Measurements from ENCODE around the gene BRF1.
"Not testable (repeated sequence)": the region's sequence is repeated elsewhere in the genome, so short reads cannot be mapped to it uniquely, and the experiment has no call there.

Gene BRF1

DNA sequence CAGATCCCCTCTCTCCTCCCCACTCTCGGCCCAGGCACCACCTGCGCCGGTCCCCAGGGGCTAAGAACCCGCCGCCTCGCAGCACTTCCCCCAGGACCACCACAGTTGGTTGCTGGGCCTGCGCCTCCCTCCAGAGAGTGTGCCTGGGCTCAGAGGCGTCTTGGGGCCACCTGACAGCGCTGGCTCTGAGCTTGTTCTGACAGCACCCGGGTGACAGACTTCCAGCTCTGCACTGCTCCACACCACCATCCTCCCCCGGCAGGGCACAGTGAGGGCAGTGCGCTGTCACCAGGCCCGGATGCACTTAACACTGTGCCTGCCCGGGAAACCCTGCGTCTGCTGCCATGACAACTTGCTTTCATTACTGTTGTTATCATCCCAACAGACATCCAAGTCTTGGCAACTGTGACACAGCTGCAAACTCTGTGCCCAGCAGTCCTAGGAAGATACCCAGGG, 6.6 kb downstream of the BRF1 start:
- Histone ChIP-seq H3K27ac (ENCODE audit: low read depth, low read length) (no peak overlapping the region), H3K9me3 (ENCODE audit: low read length) (no peaks in the 10 kb centered on the region), H3K9ac (ENCODE audit: low read length) (no peak overlapping the region), H3K27me3 (ENCODE audit: control insufficient read depth in 1 of 2, insufficient read depth in 2 of 2, low read length in 2 of 2) (no peaks in the 10 kb centered on the region), H3K4me1 (ENCODE audit: insufficient read depth, low read length) (peaks cover 22% of the 10 kb centered on the region), H3K4me3 (ENCODE audit: low read depth in 1 of 2, low read length in 2 of 2) (no peak overlapping the region), H3K36me3 (ENCODE audit: insufficient read depth, low read length) (no peaks in the 10 kb centered on the region)

DNA sequence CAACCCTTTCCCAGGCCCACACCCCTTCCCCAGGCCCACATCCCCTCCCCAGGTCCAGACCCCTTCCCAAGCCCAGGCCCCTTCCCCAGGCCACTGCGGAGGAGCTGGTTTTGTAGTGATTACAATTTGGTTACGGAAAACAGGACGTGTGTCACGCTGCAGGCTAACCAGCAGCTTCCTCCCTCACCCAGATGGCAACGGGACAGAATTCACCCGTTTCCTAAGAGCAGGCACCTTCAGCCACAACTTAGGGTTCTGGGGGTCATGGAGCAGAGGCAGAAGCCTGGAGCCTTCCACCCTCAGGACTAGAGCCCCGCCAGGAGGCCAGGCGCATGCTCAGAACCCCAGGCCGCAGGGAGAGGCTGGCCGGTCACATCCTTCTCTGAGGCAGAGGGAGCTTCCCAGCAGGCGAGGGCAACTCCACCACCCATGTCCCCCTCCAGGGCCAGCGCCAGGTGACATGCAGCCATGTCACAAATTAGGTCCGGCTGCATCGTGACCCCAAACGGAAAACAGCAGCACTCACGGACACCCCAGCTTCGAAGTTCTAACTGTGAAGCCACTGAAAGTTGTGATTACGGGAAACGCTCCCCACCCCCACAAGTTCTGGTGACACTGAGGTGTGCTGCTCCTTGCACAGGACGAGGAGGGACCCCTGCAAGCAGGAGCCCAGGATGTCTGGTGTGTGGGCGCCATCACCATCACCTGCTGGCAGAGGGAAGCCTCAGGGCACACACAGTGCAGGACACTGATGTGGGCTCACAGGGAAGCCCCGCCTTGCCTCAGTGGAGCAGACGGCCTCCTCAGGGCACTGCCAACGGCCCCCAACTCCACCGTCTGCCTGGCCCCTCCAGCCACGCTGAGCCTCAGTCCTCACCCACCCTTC, 7.7 kb downstream of the BRF1 start:
- Histone ChIP-seq H3K27me3 (ENCODE audit: control insufficient read depth in 1 of 2, insufficient read depth in 2 of 2, low read length in 2 of 2) (no peaks in the 10 kb centered on the region), H3K9ac (ENCODE audit: low read length) (no peak overlapping the region), H3K36me3 (ENCODE audit: insufficient read depth, low read length) (no peaks in the 10 kb centered on the region), H3K27ac (ENCODE audit: low read depth, low read length) (no peak overlapping the region), H3K4me3 (ENCODE audit: low read depth in 1 of 2, low read length in 2 of 2) (no peak overlapping the region), H3K9me3 (ENCODE audit: low read length) (no peaks in the 10 kb centered on the region), H3K4me1 (ENCODE audit: insufficient read depth, low read length) (peaks cover 18% of the 10 kb centered on the region)

DNA sequence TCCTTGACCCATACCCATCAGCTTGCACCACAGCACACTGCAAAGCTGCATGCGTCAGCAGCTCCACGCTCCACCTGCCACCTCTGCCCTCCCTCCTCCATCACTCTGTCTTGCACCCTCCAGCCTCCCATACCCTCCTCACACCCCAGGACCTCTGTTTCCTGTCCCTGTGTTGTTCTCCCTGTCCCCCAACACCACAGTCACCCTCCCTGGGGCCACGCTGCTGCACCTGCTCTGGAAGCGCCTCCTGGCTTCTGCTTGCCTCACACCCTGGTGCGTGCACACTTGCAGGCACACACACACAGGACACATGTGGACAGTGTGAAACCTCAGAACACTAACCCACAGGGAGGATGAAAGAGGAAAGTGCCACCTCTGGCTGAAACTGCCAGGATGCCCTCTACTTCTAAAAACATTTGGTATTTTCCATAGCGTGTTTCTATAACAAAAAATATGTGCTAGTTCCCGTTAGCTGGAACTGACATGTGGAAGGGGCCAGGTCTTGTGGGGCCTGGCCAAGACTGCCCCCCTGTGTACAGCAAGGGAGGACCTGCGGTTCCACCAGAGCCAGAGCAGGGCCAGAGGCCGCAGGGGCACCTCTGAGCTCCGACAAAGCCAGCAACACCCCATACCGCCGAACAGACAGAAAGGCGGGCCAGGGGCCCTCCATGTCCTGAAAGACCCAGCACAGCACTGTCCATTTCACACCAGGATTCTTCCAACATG, 10.0 kb downstream of the BRF1 start:
- Histone ChIP-seq H3K36me3 (ENCODE audit: insufficient read depth, low read length) (no peaks in the 10 kb centered on the region), H3K27ac (ENCODE audit: low read depth, low read length) (no peak overlapping the region), H3K9me3 (ENCODE audit: low read length) (no peaks in the 10 kb centered on the region), H3K4me1 (ENCODE audit: insufficient read depth, low read length) (peaks cover 18% of the 10 kb centered on the region), H3K27me3 (ENCODE audit: control insufficient read depth in 1 of 2, insufficient read depth in 2 of 2, low read length in 2 of 2) (no peaks in the 10 kb centered on the region), H3K9ac (ENCODE audit: low read length) (no peak overlapping the region), H3K4me3 (ENCODE audit: low read depth in 1 of 2, low read length in 2 of 2) (no peak overlapping the region)

DNA sequence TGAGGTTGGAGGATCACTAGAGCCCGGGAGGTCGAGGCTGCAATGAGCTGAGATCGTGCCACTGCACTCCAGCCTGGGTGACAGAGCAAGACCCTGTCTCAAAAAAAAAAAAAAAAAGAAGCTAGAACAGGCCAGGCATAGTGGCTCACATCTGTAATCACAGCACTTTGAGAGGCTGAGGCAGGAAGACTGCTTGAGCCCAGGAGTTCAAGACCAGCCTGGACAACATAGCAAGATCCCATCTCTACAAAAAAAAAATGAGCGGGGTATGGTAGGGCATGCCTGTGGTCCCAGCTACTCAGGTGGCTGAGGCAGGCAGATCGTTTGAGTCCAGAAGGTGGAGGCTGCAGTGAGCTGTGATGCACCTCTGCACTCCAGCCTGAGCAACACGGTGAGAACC, 11.9 kb downstream of the BRF1 start:
- H3K4me1 ChIP-seq (ENCODE audit: insufficient read depth, low read length); H3K4me3 ChIP-seq (ENCODE audit: low read depth in 1 of 2, low read length in 2 of 2); H3K9ac ChIP-seq (ENCODE audit: low read length); H3K27ac ChIP-seq (ENCODE audit: low read depth, low read length); H3K27me3 ChIP-seq (ENCODE audit: control insufficient read depth in 1 of 2, insufficient read depth in 2 of 2, low read length in 2 of 2); H3K9me3 ChIP-seq (ENCODE audit: low read length); H3K36me3 ChIP-seq (ENCODE audit: insufficient read depth, low read length): not testable (repeated sequence)

DNA sequence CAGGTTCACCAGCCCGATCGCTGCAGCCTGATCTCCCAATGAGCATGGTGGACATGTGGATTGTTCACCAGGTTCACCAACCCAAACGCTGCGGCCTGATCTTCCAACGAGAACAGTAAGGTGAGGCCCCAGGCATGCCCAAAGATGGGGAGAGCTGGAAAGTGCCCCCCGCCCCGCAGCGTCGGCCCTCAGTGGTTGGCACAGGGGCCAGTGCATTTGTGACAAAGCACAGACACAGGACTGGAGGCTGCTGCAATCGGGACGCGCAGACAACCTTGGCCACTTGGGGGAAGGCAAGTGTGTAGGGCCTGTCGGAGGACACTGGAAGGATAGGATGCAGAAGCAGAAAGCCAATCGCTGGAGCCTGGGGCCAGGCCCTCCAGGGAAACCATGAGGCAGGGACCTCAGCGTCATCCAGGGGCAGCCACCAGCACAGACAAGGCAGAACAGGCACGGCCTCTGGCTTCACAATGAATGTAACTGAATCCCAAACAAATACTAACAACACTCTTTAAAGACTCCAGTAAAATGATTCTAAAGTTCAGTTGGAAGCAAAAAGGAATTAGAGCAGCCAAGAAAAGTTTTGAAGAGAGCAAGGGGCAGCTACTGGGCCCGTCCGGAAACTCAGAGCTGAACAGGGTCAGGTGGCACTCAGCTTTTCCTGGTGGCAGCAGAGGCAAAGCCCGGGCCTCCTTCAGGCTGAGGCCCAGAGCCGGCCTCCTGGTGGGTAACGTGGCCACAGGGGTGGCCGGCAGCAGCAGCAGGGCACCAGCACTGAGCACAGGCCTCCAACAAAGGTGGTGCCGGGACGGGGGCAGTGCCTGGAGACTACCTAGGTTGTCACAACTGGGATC, 13.3 kb downstream of the BRF1 start:
- no peaks in the 10 kb centered on the region for H3K36me3 ChIP-seq (ENCODE audit: insufficient read depth, low read length)
- H3K27ac ChIP-seq (ENCODE audit: low read depth, low read length), result no peak overlapping the region
- no peak overlapping the region for H3K4me3 ChIP-seq (ENCODE audit: low read depth in 1 of 2, low read length in 2 of 2)
- no peaks in the 10 kb centered on the region for H3K9me3 ChIP-seq (ENCODE audit: low read length)
- H3K9ac ChIP-seq (ENCODE audit: low read length), result no peak overlapping the region
- no peaks in the 10 kb centered on the region for H3K4me1 ChIP-seq (ENCODE audit: insufficient read depth, low read length)
- no peaks in the 10 kb centered on the region for H3K27me3 ChIP-seq (ENCODE audit: control insufficient read depth in 1 of 2, insufficient read depth in 2 of 2, low read length in 2 of 2)

DNA sequence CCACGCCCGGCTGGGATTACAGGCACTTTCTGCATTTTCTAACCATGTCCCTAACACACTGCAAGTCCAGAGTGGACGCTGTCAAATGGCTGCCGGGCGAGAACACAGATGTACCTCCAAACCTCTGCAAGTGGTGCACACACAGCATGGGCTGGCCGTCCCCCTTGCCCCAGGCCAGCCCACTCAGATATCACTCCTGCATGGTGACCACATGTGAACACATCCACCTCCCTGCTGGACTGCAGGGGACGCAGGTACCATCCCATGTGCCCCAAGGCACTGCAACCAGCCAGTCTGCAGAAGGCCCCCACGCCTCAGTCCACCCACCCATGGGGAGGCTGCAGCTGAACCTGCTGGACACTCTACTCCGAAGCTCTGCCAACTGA, 14.0 kb downstream of the BRF1 start:
- no peaks in the 10 kb centered on the region for H3K9me3 ChIP-seq (ENCODE audit: low read length)
- no peaks in the 10 kb centered on the region for H3K36me3 ChIP-seq (ENCODE audit: insufficient read depth, low read length)
- H3K9ac ChIP-seq (ENCODE audit: low read length), result no peak overlapping the region
- H3K4me3 ChIP-seq (ENCODE audit: low read depth in 1 of 2, low read length in 2 of 2), result no peak overlapping the region
- no peaks in the 10 kb centered on the region for H3K4me1 ChIP-seq (ENCODE audit: insufficient read depth, low read length)
- no peak overlapping the region for H3K27ac ChIP-seq (ENCODE audit: low read depth, low read length)
- H3K27me3 ChIP-seq (ENCODE audit: control insufficient read depth in 1 of 2, insufficient read depth in 2 of 2, low read length in 2 of 2), result no peaks in the 10 kb centered on the region

DNA sequence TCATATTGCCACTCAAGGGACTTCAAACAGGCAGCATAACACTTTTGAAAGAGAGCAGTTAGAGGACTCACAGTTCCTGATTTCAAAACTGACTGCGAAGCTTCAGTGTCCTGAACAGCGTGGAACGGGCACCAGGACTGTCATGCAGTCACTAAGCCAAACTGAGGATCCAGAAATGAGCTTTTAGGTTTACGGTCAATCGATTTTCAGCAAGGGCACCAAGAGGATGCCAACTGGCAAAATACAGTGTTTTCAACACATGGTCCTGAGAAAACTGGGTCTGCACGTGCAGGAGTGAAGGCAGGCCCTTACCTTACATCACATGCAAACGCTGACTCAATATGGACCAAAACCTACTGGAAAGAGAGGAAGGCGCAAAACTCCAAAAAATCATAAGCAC, 15.6 kb downstream of the BRF1 start:
- Histone ChIP-seq H3K9me3 (ENCODE audit: low read length) (no peaks in the 10 kb centered on the region), H3K4me1 (ENCODE audit: insufficient read depth, low read length) (no peaks in the 10 kb centered on the region), H3K9ac (ENCODE audit: low read length) (no peak overlapping the region), H3K36me3 (ENCODE audit: insufficient read depth, low read length) (no peaks in the 10 kb centered on the region), H3K27ac (ENCODE audit: low read depth, low read length) (no peak overlapping the region), H3K4me3 (ENCODE audit: low read depth in 1 of 2, low read length in 2 of 2) (no peak overlapping the region), H3K27me3 (ENCODE audit: control insufficient read depth in 1 of 2, insufficient read depth in 2 of 2, low read length in 2 of 2) (no peaks in the 10 kb centered on the region)

DNA sequence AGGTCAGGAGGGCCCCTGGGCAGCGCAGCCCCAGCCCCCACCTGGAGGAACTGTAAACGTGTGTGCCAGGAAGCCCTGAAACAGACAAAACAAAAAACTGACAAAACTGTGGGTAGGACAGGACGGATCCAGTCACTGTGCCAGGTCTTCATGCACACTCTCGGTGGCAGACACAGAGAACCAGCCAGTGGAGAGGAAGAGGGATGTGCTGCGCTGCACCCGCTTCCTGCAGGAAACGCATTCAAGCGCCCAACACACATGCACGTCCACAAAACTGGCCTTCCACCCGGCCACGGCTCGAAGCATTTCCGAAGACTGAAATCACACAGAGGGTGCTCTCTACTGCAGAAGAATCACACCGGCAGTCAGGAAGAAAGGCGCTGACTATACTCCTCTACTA, 16.9 kb downstream of the BRF1 start:
- Histone ChIP-seq H3K9me3 (ENCODE audit: low read length) (no peaks in the 10 kb centered on the region), H3K36me3 (ENCODE audit: insufficient read depth, low read length) (no peaks in the 10 kb centered on the region), H3K27me3 (ENCODE audit: control insufficient read depth in 1 of 2, insufficient read depth in 2 of 2, low read length in 2 of 2) (no peaks in the 10 kb centered on the region), H3K9ac (ENCODE audit: low read length) (no peak overlapping the region), H3K27ac (ENCODE audit: low read depth, low read length) (no peak overlapping the region), H3K4me1 (ENCODE audit: insufficient read depth, low read length) (no peaks in the 10 kb centered on the region), H3K4me3 (ENCODE audit: low read depth in 1 of 2, low read length in 2 of 2) (no peak overlapping the region)

DNA sequence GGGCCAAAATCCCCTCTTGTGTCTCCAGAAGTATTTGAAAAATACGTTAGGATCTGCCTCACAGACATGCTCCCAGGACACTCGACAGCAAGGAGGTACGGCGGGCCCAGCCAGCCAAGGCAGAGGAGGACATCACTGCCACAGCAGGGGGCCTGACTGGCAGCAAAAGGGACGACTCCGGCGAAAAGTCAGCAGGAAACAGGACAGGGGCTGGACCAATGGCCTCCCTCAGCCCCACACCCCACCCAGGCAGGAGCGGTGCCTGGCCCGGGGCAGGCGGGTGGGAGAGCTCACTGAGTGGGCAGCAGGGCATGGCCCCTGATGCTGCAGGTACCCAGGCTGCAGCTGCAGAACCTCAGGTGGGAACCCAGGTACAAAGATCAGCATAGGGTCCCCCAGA, 17.8 kb downstream of the BRF1 start:
- Histone ChIP-seq H3K27me3 (ENCODE audit: control insufficient read depth in 1 of 2, insufficient read depth in 2 of 2, low read length in 2 of 2) (no peaks in the 10 kb centered on the region), H3K36me3 (ENCODE audit: insufficient read depth, low read length) (no peaks in the 10 kb centered on the region), H3K4me3 (ENCODE audit: low read depth in 1 of 2, low read length in 2 of 2) (no peak overlapping the region), H3K4me1 (ENCODE audit: insufficient read depth, low read length) (no peaks in the 10 kb centered on the region), H3K9me3 (ENCODE audit: low read length) (no peaks in the 10 kb centered on the region), H3K27ac (ENCODE audit: low read depth, low read length) (no peak overlapping the region), H3K9ac (ENCODE audit: low read length) (no peak overlapping the region)

DNA sequence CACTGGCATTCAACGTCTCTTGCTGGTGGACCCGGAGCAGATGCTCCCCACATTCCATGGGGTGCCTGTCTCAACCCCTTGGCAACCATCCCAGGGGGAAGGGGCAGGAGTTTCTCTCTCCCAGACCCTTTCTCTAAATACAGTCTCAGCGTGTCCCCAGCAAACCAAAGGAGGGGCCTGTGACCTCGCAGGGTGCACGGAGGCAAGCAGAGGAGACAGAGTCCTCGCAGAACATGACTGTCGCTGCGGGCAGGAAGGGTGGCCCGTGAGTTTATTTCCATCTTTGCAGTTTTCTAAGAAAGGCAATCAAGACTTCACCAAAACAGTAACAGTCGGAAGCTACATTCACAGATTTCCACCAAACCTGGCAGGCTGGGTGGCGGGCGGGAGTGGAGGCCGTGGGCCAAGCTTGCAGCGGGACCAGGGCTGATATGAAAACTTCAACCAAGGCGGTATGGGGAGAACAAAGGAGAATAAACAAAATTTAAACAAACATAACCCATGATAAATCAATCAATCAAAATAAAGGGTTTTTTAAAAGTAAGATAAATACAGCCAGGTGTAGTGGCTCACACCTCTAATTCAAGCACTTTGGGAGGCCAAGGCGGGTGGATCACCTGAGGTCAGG, 18.6 kb downstream of the BRF1 start:
- no peak overlapping the region for H3K27ac ChIP-seq (ENCODE audit: low read depth, low read length)
- H3K9ac ChIP-seq (ENCODE audit: low read length), result no peak overlapping the region
- no peaks in the 10 kb centered on the region for H3K36me3 ChIP-seq (ENCODE audit: insufficient read depth, low read length)
- no peaks in the 10 kb centered on the region for H3K27me3 ChIP-seq (ENCODE audit: control insufficient read depth in 1 of 2, insufficient read depth in 2 of 2, low read length in 2 of 2)
- H3K9me3 ChIP-seq (ENCODE audit: low read length), result no peaks in the 10 kb centered on the region
- H3K4me3 ChIP-seq (ENCODE audit: low read depth in 1 of 2, low read length in 2 of 2), result no peak overlapping the region
- no peaks in the 10 kb centered on the region for H3K4me1 ChIP-seq (ENCODE audit: insufficient read depth, low read length)

Data from muscle layer of colon (tissue), 2 donors.